Measurements from ENCODE around the gene NEU4. TPM values are rescaled to one million over a fixed set of nuclear protein-coding genes. Genes with fewer than 3 reads are reported as not detected.

Gene NEU4
- total RNA-seq, 1 donor from 2014 or later: not detected

DNA sequence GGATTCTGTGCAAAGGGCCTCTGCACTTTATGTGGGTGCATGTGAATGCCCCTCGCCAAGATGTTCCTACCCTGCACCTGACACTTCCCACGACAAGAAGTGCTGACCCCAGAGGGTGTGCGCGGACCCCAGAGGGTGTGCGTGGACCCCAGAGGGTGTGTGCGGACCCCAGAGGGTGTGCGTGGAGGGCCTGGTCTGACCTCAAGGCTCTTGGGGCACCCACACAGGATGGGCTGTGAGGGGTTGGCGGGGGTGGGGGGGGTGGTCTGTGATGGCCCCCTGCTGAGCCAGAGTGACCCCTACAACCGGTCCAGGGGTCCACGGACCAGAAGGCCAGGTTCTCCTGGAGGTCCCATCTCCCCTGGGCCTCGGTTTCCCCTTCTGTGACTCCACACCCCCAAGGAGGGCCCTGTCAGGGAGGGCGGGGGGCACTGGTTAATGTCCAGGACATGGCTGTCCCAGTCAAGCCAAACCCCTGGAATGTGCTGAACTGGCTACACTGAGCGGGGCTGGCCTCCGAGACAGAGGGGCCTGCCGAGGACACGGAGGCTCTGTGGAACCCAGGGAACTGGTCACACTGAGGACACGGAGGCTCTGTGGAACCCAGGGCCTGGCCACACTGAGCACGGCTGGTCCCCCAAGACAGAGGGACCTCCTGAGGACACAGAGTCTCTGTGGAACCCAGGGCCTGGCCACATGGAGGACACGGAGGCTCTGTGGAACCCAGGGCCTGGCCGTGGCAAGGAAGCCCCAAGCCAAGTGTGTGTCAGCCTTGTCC lies 3.1 kb downstream of the NEU4 start:
- Histone ChIP-seq H3K36me3 (ENCODE audit: control insufficient read depth, insufficient read depth, low read length) (no peaks in the 10 kb centered on the region), H3K4me3 (ENCODE audit: low read depth, low read length) (no peak overlapping the region), H3K27me3 (ENCODE audit: control insufficient read depth, insufficient read depth, low read length) (peaks cover 21% of the 10 kb centered on the region)
- TF ChIP-seq, protein P1, sequence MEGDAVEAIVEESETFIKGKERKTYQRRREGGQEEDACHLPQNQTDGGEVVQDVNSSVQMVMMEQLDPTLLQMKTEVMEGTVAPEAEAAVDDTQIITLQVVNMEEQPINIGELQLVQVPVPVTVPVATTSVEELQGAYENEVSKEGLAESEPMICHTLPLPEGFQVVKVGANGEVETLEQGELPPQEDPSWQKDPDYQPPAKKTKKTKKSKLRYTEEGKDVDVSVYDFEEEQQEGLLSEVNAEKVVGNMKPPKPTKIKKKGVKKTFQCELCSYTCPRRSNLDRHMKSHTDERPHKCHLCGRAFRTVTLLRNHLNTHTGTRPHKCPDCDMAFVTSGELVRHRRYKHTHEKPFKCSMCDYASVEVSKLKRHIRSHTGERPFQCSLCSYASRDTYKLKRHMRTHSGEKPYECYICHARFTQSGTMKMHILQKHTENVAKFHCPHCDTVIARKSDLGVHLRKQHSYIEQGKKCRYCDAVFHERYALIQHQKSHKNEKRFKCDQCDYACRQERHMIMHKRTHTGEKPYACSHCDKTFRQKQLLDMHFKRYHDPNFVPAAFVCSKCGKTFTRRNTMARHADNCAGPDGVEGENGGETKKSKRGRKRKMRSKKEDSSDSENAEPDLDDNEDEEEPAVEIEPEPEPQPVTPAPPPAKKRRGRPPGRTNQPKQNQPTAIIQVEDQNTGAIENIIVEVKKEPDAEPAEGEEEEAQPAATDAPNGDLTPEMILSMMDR (IDR thresholded peaks at IDR 0.05; ENCODE audit: insufficient read depth, low read length, poor library complexity, severe bottlenecking): no peak
- no peak for DNase-seq (ENCODE audit: low read depth)

DNA sequence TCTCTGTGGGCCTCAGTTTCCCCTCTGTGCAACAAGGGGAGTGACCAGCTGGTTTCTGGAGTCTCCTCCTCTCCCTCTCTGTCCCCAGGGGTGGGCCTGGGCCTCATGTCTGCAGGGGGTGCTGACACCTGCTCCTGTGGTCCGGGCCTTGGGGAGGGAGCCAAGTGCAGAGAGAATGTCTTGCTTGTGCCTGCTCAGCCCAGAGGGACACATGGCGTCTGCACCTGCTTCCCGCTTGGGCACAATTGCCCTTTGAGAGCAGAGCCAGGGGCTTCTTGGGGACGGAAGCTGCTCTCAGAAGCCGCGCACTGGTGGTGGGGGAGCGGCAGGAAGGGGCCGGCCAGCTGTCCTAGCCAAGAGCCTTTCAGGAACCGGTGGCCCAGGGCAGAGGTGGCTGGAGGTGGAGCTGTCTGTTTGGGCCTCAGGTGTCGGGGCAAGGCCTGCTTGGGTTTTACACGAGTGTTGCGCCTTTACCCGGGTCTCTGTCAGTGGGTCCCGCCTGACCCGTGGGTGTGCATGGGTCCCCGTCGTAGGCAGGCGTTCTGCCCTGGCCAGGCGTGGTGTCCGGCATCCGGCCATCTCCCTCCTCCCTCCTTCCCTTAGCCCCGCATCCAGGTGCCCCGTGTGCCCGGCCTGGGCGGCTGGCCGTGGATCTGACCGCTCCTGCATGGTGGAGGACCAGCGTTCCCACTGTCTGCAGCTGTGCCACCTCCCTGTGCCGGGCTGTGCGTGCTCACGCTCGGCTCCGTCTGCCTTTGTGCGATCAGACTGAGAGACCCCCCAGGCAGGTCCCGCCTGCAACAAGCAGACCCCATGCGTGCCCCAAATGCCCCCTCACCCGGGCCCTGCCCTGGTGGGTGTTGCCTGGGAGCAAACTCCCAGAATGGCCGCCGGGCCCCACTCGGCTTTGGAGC lies 4.0 kb downstream of the NEU4 start:
- no peak overlapping the region for H3K4me3 ChIP-seq (ENCODE audit: low read depth, low read length)
- H3K27me3 ChIP-seq (ENCODE audit: control insufficient read depth, insufficient read depth, low read length): peaks cover 21% of the 10 kb centered on the region
- no peak for DNase-seq (ENCODE audit: low read depth)
- TF ChIP-seq, protein P1 (IDR thresholded peaks at IDR 0.05; ENCODE audit: insufficient read depth, low read length, poor library complexity, severe bottlenecking): no peak
- no peaks in the 10 kb centered on the region for H3K36me3 ChIP-seq (ENCODE audit: control insufficient read depth, insufficient read depth, low read length)

DNA sequence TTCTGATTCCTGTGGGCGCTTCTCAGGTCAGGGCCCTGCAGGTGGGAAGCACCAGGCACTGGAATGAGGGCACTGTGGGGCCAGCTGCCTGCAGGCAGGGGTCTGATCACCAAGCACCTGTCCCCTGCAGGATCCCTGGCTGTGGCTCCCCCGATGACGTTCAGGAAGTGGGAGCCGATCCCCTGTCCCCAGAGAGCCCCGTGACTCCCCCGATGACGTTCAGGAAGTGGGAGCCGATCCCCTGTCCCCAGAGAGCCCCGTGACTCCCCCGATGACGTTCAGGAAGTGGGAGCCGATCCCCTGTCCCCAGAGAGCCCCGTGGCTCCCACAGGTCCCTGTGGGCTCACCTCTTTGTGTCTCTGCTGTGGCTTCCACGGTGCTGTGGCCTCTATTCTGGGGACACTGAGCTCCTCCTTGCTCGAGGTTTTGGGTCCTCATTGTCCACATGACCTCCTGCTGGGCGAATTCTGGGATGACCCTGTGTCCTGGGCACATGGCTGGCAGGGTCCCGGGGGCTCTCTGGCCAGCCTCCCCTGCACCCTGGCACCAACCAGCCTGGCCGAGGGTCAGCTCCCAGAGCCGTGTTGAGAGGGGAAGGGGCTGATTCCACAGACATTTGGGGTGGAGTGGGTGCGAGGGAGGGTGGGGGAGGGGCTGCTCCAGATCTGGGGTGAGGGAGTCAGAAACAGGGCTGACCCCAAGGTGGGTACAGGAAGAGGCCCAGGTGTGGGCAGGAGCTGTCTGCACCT lies 4.8 kb downstream of the NEU4 start:
- TF ChIP-seq, protein P1 (IDR thresholded peaks at IDR 0.05; ENCODE audit: insufficient read depth, low read length, poor library complexity, severe bottlenecking): no peak
- DNase-seq (ENCODE audit: low read depth): no peak
- Histone ChIP-seq H3K27me3 (ENCODE audit: control insufficient read depth, insufficient read depth, low read length) (peaks cover 21% of the 10 kb centered on the region), H3K36me3 (ENCODE audit: control insufficient read depth, insufficient read depth, low read length) (no peaks in the 10 kb centered on the region), H3K4me3 (ENCODE audit: low read depth, low read length) (no peak overlapping the region)

GRCh38 chr2:241814393-241814642 lies 5.3 kb downstream of the NEU4 start:
- TF ChIP-seq, protein P1 (IDR thresholded peaks at IDR 0.05; ENCODE audit: insufficient read depth, low read length, poor library complexity, severe bottlenecking): no peak
- H3K4me3 ChIP-seq (ENCODE audit: low read depth, low read length): no peak overlapping the region
- peaks cover 21% of the 10 kb centered on the region for H3K27me3 ChIP-seq (ENCODE audit: control insufficient read depth, insufficient read depth, low read length)
- DNase-seq (ENCODE audit: low read depth): no peak
- no peaks in the 10 kb centered on the region for H3K36me3 ChIP-seq (ENCODE audit: control insufficient read depth, insufficient read depth, low read length)

GRCh38 chr2:241814643-241815476 lies 5.9 kb downstream of the NEU4 start:
- TF ChIP-seq, protein P1 (IDR thresholded peaks at IDR 0.05; ENCODE audit: insufficient read depth, low read length, poor library complexity, severe bottlenecking): no peak
- no peak overlapping the region for H3K4me3 ChIP-seq (ENCODE audit: low read depth, low read length)
- peaks cover 21% of the 10 kb centered on the region for H3K27me3 ChIP-seq (ENCODE audit: control insufficient read depth, insufficient read depth, low read length)
- DNase-seq (ENCODE audit: low read depth): no peak
- no peaks in the 10 kb centered on the region for H3K36me3 ChIP-seq (ENCODE audit: control insufficient read depth, insufficient read depth, low read length)

Measured in kidney epithelial cell (primary cell).